Fibroblast of skin of right quadriceps (primary cell): ENCODE measurements around the gene BTBD2.

Source experiments
- DNase-seq: peaks from one replicate; pipeline ENCODE4 v3.0.0-alpha.2; 2013

BTBD2 gene

DNA sequence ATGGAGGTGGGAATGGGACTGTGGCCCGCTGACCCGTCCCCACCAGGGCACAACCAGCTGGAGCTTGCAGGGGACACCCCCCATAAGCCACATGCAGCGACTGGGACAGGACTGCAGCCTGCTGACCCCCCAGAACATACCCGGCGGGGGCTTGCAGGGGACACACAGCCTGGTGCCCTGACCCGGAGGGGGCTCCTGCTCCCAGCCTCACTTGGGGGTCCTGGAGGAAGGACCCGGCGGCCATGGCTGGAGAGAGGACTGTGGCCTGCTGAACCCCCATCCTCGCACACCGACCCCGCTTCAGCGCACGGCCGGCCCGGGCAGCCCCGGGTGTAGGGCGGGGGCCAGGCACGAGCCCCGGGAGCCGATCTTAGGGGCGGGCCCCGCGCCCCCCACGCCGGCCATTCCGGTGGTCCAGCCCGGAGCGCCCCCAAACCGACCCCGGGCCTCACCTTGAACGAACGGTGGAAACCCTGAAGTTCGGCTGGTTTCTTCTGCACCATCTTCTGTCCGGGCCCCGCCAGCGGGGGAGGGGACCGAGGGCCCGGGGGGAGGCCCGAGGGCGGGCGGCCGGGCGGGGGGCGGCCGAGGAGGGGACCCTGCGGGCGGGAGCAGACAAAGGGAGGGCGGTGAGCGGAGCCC lies 35.0 kb upstream of the BTBD2 start:
- no peak for DNase-seq

DNA sequence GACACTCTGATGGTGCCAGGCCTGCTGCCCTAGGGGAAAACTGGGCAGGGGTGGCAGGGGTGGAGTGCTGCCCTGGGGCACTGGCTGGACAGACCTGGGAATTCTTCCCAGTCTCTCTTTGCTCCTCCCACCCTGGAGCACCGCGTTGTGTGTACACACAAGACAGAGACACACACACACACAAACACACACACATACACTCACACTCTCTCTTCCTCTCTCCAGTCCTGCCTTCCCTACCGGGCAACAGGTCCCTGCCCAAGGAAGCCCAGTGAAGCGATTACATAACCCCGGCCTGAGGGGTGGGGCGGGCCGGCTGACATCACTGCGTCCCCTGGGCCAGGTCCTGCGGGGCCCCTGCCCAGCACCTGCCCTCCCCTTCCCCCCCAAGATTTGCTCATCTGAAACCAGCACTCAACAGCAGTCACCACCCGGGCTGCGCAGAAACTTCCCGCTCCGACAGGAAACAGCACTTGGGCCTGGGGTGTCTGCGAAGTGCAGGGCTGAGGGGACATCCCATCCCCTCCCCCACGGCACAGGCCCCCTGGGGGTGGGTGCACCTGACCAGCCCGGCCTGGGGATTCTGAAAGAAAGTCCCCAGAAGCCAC lies 34.3 kb upstream of the BTBD2 start:
- peak; percentile 55 for DNase-seq

DNA sequence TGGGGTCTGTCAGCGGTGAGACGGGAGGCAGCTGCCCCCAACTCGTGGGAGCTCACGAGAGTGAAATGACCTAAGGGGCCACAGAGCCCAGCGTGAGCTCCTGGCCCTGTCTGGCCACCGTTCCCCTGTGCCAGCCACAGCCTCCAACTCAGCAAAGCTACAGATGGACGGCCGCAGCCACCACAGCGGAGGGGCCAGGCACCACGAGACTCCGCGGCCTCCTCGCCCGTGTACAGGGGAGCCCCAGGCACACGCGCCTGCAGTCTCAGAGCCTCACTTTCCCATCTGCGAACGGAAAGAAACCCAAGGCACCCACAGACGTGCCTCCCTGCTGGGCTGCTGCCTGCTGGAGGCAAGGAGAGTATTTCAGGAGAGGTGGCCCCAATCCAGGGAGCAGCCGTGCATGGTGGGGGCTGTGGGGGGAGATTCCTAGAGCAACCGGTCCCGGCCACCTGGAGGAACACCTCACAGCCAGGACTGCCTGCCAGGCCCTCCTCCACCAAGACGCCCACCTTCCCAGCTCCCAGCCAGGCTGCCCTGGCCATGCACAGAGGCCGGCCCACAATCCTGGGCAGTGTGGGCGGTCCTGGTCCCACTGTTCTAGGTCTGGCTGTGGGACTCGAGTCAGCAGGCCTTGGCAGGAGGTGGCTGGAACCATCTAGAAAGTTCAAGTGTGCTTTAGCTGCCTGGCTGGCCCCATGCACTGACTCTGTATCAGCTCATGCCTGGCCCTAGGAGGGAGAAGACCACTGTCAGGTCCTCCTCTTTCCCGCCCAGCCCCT lies 33.6 kb upstream of the BTBD2 start:
- no peak for DNase-seq

DNA sequence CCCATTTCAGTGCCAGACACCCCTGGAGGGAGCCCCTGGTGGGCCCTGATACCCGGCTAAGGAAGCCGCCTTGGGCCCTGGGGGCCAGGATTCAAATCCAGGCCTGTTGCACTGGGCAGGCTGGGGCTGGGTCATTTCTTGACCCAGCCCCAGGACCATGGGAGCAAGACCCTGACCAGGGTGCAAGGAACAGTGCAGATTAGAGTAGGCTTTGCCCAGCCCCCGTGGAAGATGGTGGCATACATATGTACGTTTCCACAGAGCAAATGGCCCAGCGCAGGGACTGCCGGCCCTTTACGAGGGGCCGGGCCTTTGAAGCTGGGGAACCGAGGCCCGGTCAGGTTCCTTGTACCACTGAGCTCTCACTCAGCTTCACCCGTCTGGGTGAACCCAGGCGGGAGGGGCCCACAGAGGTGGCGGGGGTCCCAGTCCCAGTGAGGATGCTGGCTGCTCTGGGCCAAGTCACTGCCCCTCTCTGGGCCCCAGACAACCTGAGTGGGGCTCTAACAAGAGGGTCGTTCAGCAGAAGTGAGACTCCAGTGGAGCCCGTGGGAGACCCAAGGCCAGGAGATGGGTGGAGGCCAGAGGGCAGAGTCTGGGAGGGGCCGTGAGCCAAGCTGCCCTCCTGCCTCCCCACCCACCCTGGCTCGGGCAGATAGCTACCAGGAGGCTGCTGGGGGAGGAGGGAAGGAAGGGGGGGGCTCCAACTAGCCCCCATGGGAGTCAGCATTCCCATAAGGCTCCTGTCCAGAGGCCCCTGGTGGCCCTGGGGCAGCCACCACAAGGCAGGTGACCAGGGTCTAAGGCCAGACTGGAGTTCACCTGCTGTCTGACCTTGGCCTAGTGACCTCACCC lies 32.8 kb upstream of the BTBD2 start:
- DNase-seq: no peak

DNA sequence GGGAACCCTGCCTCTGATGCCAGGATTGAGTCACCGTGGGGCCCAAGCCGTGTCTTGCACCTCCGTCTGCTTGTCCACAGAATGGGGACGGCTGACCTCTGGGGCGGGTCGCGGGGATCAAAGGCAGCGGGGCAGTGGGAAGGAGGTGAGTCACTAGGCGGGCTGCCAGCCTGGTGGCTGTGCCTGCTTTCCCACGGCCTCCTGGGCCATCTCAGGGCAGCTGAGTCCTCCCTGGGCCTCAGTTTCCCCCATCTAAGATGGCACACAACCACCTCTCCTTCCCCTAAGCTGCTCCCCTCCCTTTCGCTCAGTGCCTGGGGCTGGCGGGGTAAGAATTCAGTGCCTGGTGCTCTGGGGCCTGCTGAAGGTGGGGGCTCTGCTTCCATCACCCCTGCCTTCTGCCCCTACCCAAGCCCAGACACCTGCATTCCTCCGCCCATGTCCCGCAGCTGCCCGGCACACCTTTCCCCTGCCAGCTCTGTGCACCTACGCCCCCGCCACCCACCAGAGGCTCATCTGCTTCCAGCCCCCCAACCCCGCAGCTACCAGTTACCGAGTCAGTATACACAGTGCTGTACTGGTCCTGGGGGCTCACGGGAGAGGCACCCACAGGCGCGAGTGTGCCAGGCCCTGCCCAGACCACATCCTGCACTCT lies 32.1 kb upstream of the BTBD2 start:
- DNase-seq: no peak

DNA sequence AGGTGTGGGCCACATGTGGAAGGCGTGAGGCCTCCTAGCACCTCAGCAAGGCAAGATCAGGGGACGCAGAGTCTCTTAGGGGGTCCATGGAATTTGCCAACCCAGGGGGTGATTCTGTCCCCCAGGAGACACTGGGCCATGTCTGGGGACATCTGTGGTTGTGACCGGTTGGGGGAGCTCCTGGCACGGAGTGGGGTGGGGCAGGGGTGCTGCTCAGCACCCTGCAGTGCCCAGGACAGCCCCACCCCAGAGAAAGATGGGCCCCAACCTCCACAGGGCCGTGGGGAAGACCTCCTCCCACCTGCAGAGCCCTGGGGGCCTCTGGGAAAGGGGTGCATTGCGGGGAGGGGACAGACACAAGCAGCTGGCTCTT lies 31.5 kb upstream of the BTBD2 start:
- DNase-seq: no peak

DNA sequence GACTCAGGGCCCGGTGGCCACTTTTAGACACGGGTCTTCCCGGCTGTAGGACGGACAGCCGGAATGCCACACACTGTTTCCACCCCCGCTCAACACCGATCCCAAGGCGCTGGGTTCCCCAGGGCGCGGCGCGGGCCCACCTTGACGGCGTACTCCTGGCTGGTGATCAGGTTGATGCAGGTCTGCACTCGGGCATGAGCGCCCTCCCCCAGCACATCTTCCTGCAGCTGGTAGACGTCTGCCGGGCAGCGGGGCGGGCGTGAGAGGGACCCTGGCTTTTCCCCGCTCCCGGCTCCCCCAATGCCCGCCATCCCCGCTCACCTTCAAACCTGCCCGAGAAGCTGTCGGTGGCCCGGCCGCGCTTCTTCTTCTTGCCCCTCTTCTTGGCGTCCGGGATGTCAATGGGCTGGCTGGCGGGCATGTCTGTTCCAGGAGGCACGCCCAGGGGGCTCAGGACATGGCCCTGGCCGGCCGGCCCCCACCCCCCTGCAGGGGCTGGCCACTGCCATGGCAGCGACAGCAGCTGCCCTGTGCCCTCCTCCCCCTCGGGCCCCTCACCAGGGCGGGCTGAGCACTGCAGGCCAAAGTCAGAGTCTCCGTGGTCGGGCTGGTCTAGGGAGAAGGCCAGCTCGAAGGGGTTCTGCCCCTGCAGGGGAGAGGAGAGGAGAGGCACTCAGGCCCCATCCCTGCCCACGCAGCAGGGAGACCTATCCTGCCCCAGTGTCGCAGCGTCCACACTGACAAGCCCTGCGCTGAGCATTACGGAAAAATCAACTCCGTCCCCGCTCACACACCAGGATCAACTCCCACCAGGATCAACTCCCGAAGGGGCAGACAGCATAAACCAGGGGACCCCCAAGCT lies 30.8 kb upstream of the BTBD2 start:
- no peak for DNase-seq

DNA sequence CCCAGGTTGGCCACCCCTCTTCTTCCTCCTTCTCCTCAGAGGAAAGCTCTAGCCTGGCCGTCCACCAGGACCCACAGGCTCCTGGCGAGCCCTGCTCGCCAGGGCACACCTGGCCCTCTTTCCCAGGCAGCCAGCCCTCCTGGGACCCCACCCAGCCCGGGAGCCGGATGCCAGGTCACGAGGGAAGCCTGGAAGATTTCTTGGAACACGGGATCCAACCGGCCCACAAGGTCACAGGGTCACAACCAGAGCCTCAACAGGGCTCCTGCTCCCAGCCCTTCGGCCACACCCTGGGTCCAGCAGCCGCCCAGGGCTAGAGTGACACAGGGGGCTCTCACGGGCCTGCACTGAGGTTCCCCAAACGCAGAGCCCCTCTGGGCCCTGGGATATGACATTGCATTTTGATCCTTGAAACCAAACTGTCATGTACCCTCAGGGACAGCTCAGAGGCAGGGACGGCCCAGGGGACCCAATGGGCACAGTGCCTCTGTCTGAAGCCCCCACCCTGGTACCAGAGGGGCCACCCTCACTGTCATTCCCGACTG lies 30.1 kb upstream of the BTBD2 start:
- no peak for DNase-seq

DNA sequence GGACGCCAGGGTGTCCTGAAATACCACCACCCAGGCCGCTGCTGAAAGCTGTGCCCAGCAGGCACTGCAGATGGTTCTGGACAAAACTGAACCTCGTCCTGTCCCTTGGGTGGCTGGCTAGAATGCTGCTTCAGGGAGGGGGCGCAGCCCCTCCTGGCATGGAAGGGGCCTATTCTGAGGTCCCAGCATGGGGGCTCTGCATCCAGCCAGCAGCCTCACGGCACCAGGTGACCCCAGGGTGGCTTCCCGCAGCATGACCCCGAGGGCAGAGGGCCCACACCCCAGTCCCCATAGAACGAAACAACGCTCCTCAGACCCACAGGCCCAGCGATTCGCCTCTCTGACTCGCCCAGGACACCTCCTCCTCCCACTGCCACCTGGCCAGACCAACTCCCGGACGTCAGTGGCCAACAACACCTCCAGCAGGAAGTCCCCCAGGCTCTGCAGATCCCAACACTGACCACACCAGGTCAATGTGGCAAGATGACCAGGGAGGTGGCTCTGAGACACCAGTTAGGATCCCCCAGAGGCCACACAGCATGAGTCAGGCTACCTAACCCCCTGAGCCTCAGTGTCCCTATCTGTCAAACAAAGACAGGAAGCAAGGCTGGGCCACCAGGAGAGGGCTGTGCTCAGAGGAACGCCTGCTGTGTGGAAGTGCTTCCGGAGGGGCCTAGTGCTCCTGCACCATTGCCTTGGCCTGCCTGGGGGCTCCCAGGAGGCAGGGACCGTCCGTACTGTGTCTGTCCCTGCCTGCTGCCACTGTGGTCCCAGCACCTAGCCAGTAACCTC lies 29.4 kb upstream of the BTBD2 start:
- DNase-seq: no peak

DNA sequence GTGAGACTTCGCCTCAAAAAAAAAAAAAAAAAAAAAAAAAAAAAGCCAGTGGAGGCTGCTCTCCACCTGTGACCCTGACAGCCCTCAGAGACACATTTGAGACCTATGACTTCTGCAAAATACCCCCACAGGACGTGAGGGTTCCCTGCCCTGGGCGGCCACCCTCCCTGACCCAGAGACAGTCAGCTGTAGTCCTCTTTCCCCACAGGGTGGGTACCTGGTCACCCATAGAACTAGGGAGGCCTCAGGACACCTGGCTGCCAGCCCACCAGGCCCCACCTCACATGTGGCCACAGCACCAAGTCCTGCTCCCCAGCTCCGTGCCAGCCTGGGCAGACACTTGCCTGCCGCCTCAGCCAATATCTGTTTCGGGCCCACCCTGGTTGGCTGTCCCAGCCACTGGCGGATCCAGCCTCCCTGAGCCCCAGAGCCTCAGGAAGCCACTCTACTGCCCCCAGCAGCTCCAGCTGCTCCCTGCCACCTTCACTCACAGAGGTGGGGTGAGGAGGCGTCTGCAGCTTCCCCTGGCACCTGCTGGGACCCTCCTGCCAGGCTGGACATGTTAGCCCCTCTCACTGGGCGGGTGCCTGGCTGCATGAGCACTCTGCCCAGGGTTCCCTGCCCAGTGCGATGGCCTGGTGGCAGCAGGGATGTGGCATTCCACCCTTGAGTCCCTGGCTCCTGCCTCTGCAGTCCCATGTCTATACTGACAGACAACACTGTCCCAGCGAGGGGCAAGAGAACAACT lies 28.6 kb upstream of the BTBD2 start:
- no peak for DNase-seq

DNA sequence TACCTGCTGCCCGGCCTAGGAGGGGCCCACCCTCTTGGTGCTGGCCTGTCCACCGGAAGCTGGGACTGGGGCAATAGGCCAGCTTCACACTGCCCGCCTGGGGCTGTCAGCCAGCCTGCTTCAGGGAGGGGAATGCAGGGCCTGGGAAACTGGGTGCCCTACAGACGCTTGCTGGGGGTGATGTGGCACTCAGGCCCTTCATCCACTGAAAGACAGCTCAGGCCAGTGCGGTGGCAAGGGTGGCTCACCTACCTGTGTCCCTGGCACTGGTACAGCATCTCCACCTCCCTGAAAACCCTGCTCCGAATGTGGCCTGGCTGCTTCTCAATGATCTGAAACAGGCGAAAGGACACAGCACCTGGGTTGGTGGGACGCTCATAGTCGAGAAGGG lies 27.7 kb upstream of the BTBD2 start:
- no peak for DNase-seq

DNA sequence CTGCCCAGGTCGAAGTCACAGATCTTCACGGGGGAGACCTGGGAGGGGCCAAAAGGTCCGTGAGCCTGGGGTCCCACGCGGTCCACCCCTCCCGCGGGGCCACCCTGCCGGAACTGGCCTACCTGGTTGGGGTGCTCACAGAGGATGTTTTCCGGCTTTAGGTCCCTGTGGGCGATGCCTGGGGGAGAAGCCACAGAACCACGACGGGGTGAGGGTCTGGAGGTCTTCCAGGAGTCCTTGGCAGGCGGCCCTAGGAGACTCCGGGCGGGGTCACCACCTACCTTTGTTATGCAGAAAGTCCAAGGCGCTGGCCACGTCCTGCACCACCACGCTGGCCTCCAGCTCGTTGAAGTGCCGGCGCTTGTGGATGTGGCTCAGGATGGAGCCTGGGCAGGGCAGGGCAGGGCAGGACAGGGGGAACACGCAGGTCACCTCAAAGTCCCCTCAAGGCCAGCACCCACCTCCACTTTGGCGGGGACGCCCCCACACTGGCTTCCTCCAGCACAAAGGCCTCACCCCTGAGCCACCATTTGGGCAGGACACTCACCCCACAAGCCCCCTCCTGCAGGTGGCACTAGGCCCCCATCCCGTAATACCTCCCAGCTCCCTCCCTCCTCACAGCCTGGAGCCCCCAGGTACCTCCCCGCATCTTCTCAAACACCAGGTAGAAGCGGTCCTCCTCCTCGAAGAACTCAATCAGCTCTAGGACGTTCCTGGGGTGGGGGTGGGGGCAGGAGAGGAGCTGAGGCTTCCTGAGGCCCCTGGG lies 27.2 kb upstream of the BTBD2 start:
- DNase-seq: no peak

DNA sequence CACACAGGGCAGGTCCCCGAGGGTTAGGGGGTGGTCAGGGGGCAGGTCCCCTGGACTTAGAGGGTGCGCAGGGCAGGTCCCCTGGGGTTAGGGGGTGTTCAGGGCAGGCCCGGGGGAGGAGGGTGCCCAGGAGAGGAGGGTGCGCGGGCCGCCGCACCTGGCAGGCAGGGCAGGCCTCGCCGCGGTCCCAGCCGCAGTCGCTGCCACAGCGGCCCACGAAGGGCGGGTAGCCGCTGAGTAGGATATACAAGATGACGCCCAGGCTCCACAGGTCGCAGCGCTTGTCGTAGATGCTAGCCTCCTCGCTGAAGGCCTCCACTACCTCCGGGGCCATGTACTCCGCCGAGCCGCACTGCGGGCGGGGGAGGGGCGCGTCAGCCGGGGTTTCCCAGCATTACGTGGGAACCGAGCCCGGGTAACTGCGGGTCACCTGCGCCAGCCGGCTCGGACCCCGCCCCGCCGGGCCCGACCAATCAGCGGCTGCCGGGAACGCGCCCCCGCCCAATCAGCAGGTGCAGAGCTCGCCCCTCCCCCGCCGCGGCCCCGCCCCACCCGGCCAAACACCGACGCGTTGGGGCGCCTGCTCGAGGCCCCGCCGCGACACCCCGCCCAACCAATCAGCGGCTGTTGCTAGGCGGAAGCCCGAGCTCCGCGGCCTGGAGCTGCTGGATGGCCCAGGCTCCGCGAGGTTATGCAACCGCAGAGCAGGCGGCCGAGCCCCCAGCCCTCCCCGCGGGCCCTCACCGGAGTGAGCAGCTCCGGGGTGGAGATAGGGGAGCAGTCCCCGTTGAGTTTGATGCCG lies 26.4 kb upstream of the BTBD2 start:
- peak; percentile 91 for DNase-seq

DNA sequence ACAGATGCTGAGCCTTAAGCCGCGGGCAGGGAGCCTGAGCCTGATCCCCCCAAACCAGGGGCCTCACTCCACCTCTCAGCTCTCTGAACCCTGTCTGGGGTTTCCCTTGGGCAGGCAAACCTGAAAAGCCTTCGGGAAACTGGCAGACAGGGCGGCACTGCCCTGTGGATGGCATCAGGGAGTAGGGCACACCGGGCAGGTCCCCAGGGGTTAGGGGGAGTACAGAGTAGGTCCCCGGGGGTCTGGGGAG lies 25.8 kb upstream of the BTBD2 start:
- no peak for DNase-seq

DNA sequence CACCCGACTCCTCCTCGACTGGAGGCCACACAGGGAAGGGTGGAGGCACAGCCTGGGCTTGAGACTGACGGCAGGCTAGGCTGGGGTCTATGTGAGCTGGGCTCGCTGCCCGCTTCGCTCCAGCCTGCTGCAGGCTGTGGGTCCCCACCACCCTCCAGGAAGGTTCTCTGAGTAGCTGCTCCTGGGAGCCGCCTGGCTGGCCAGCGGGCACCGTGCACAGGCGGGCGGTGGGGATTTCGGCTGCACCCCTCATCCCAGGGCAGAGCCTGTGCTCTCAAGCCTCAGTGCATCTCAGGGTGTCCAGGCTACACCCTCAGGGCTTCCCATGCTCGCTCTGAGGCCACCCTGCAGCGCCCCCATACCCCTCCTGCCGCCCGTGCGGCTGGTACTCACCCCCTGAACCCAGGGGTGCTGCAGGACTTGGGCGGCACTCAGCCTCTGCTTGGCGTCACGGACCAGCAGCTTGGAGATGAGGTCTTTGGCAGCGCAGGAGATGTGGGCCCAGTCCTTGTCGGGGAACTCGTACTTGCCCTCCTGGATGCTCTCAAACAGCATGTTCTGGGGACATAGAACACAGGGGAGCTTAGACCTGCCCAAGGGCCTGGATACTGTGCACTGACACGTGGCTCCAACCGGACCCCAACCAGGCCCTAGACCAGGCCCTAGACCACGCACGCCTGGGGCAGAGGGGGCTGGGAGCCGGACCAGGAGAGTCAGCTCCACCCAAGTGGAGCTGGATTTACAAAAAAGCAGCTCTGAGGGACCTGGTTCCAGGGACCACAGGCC lies 25.3 kb upstream of the BTBD2 start:
- DNase-seq: no peak

DNA sequence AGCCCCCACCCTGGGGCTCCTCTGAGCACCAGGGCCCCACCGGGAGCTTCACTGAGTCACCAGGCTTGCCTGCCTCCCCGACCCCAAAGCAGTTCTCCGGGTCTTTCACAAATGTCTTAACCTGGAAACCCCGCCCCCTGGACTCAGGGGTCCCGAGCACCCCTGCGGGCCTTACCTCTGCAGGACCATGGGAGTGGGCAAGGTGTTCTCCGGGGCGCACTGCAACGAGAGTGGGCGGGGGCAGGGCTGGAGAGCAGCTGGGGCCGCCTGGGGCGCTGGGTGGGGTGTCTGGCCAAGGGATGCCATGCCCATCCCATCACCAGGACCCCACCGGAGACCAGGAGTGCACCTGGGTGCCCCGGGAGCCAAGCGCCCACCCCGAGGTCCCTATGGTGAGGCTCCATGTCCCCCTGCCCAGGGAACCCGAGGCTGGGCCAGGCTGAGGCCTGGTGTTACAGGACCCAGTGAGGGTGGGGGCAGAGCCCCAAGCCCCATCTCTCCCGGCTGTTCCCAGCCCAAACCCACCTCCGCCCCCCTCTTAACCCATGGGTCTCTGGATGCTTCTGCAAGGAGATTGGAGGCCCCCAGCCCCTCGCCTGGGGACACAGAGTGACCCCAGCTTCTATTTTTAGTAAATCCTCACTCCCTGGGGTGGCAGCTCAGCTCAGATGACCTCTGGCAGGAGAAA lies 24.6 kb upstream of the BTBD2 start:
- no peak for DNase-seq
